SH-SY5Y (cell line): Measurements from ENCODE around the gene SLC24A3.

ENCODE experiments used
- GATA2 ChIP-seq: IDR thresholded peaks from 2 replicates; pipeline ENCODE4 v1.6.1; 2011; ENCODE audit warnings: mild to moderate bottlenecking, low read depth, low read length
- GATA3 ChIP-seq: IDR thresholded peaks from 2 replicates; pipeline ENCODE4 v1.6.1; 2011; ENCODE audit warnings: low read depth, mild to moderate bottlenecking, low read length, moderate library complexity

- TF ChIP-seq GATA3: no peak
- TF ChIP-seq GATA2: no peak
These were observed 223.4 kb downstream of the SLC24A3 start for GRCh38 chr20:19435821-19436220.
